Measurements from ENCODE around the gene OLFML3.
"Not testable (repeated sequence)": the region's sequence is repeated elsewhere in the genome, so short reads cannot be mapped to it uniquely, and the experiment has no call there.

The OLFML3 gene

DNA sequence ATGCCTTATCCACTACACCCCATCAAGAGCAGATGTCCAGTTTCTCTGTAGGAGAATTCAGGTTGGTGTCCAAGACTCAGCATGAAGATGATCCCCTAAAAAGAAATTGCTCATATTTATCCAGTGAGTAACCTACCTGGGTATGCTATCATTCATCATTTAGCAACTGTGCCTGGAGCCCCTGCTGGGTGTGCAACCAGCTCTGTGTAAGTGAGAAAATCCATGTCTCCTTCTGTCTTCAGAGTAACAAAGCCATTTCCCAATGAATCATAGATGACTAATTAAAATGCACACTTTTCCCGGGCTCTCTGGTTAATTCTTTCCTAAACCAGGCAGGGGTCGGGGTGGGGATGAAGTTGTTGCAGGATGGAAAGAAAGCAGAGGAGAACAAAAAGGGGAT, 35.8 kb downstream of the OLFML3 start:
- DNase-seq (no peak), ATAC-seq (no peak)
- no peak overlapping the region for H3K27ac Mint-ChIP-seq
- H3K4me3 Mint-ChIP-seq: no peak overlapping the region
- no peaks in the 10 kb centered on the region for H3K9me3 Mint-ChIP-seq
- H3K36me3 Mint-ChIP-seq (ENCODE audit: low read depth): no peaks in the 10 kb centered on the region
- peaks cover 4% of the 10 kb centered on the region for H3K27me3 Mint-ChIP-seq
- no peaks in the 10 kb centered on the region for H3K4me1 Mint-ChIP-seq

DNA sequence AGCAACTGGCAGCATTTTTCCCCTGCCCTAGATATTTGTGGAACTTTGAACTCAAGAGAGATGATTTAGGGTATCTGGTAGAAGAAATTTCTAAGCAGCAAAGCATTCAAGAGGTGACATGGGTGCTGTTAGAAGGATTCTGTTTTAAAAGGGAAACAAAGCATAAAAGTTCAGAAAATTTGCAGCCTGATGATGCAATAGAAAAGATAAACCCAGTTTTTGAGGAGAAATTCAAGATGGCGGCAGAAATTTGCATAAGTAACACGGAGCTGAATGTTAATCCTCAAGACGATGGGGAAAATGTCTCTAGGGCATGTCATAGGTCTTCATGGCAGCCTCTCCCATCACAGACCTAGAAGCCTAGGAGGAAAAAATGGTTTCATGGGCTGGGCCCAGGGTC, 40.5 kb downstream of the OLFML3 start:
- not testable (repeated sequence) for H3K36me3 Mint-ChIP-seq (ENCODE audit: low read depth); ATAC-seq; H3K27me3 Mint-ChIP-seq; DNase-seq; H3K4me3 Mint-ChIP-seq; H3K4me1 Mint-ChIP-seq; H3K9me3 Mint-ChIP-seq; H3K27ac Mint-ChIP-seq

DNA sequence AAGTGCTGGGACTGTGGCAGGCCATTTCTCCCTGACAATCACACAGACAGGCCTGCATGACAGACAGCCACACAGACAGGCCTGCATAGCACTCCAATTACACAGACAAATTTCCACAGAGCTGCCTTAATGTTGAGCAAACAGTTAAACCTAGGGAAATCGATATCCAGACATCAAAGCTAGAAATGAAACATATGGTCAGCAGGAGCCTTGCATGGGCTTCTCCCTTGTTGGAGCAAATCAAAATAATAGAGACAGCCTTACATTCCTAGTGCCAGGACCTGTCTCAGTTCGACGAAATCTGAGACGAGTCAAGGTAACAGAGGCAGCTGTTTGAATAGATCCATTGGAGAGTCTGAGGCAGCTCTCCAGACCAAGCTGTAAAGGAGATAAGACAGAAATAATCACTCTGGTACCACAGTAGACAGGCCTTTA, 42.4 kb downstream of the OLFML3 start:
- no peak for DNase-seq
- Mint-ChIP-seq H3K27me3 (no peaks in the 10 kb centered on the region), H3K9me3 (no peaks in the 10 kb centered on the region), H3K4me1 (no peaks in the 10 kb centered on the region), H3K27ac (no peak overlapping the region), H3K4me3 (no peak overlapping the region), H3K36me3 (ENCODE audit: low read depth) (no peaks in the 10 kb centered on the region)
- ATAC-seq: no peak

DNA sequence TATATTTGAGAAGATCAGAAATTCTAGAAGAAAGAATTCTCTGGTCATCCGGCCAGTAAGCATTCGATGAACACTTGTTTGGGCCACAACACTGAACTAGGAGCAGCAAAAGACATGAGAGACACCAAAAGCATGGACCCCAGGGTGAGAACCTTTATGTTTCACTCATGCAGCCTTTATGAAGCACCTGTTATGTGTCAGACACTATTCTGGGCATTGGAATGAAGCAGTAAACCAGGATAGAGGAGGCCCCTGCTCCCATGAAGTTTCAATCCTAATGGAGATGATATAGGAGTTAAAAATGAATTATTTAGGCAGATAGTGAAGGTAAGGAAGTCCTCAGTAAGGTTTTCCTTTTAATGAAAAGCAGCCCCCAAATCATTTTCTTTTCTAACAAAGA, 43.6 kb downstream of the OLFML3 start:
- Mint-ChIP-seq H3K36me3 (ENCODE audit: low read depth) (no peaks in the 10 kb centered on the region), H3K4me3 (no peak overlapping the region), H3K27me3 (no peaks in the 10 kb centered on the region), H3K27ac (no peak overlapping the region), H3K4me1 (no peaks in the 10 kb centered on the region), H3K9me3 (no peaks in the 10 kb centered on the region)
- DNase-seq (no peak), ATAC-seq (no peak)

DNA sequence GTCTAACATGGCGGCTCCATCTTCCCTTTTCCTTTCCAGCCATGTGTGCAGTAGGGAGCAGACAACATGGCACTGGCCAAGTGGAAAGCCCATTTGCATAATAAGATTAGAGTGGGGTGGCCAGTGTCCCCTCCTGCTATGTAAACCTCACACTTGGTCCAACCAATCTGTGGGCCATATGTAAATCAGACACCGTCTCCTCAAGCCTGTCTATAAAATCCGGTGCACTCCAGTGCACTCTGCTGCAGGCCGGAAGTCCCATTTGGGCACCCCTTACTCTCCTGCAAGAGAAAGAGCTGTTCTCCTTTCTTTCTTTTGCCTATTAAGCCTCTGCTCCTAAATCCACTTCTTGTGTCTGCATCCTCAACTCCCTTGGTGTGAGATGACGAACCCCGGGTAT, 44.1 kb downstream of the OLFML3 start:
- DNase-seq: no peak
- no peaks in the 10 kb centered on the region for H3K4me1 Mint-ChIP-seq

DNA sequence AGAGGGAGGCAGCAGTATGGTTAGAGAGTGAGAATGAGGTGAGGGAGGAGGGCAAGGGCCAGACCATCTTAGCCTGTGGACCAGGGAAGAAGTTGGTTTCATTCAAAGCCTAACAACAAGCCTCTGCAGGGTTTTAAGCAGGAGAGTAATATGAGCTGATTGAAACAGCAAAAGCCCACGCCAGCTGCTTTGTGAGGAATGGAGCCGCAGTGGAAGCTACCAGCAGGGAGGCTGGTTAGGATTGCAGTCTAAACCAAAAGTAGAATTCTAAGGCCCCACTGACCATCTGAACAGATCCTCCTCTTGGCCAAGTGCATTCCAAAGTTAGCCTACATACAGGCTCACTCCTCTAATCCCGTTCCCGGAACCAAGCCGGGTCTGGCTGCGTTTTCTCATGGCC, 44.8 kb downstream of the OLFML3 start:
- Mint-ChIP-seq H3K4me1 (no peaks in the 10 kb centered on the region), H3K27me3 (no peaks in the 10 kb centered on the region), H3K36me3 (ENCODE audit: low read depth) (no peaks in the 10 kb centered on the region), H3K9me3 (no peaks in the 10 kb centered on the region), H3K27ac (no peak overlapping the region), H3K4me3 (no peak overlapping the region)
- DNase-seq: no peak
- ATAC-seq: no peak

More for the DNA sequence above, 44.1 kb downstream of the OLFML3 start:
- Mint-ChIP-seq H3K4me3 (no peak overlapping the region), H3K27me3 (no peaks in the 10 kb centered on the region), H3K27ac (no peak overlapping the region), H3K9me3 (no peaks in the 10 kb centered on the region), H3K36me3 (ENCODE audit: low read depth) (no peaks in the 10 kb centered on the region)
- no peak for ATAC-seq

DNA sequence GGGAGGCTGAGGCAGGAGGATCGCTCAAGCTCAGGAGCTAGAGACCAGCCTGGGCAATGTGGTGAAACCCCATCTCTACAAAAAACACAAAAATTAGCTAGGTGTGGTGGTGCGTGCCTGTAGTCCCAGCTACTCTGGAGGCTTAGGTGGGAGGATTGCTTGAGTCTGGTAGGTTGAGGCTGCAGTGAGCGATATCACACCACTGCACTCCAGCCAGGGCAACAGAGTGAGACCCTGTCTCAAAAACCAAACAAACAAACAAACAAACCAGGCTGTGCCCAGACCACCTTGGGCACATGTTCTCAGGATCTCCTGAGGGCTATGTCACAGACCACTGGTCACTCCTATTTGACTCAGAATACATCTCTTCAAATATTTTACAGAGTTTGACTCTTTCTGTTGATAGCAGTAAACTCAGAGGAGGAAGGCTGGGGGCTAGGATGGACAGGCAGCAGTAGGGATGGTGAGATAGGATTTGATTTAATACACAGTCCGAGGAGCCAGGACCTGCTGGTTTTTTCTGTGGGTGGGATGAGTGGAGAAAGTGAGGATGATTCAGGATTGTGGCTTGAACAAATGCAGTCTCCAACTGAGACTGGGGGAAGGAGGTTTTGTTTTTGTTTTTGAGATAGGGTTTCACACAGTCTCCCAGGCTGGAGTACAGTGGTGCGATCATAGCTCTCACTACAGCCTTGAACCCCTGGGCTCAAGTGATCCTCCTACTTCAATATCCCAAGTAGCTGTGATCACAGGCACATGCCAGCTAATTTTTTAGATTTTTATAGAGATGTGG, 46.5 kb downstream of the OLFML3 start:
- H3K36me3 Mint-ChIP-seq (ENCODE audit: low read depth): no peaks in the 10 kb centered on the region
- no peaks in the 10 kb centered on the region for H3K4me1 Mint-ChIP-seq
- H3K4me3 Mint-ChIP-seq: no peak overlapping the region
- no peaks in the 10 kb centered on the region for H3K27me3 Mint-ChIP-seq
- ATAC-seq (no peak), DNase-seq (no peak)
- H3K27ac Mint-ChIP-seq: no peak overlapping the region
- H3K9me3 Mint-ChIP-seq: no peaks in the 10 kb centered on the region

DNA sequence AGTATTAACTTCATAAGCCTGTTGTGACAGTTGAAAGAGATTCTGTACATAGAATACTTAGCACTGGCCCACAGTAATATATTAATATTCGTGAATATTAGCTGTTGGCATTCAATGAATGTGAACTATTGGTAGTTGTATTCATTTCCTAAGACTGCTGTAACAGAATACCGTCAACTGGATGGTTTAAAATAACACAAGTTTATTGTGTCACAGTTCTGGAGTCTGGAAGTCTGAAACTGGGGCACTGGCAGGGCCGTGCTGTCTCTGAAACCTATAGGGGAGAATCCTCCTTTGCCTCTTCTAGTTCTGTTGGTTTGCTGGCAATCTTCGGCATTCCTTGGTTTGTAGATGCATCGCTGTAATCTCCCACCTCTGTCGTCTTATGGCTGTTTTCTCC, 47.5 kb downstream of the OLFML3 start:
- Mint-ChIP-seq H3K27ac (no peak overlapping the region), H3K4me1 (no peaks in the 10 kb centered on the region), H3K36me3 (ENCODE audit: low read depth) (no peaks in the 10 kb centered on the region), H3K4me3 (no peak overlapping the region), H3K9me3 (no peaks in the 10 kb centered on the region), H3K27me3 (no peaks in the 10 kb centered on the region)
- DNase-seq (no peak), ATAC-seq (no peak)

Data from activated naive CD8-positive, alpha-beta T cell treated with anti-CD3 and anti-CD28 coated beads, Interleukin-2, amount 50 U/mL, for 24 hours (primary cell).